Measurements from ENCODE around the gene TRIM66. TPM values are rescaled to one million over a fixed set of nuclear protein-coding genes. Genes with fewer than 3 reads are reported as not detected.

The TRIM66 gene
- total and polyA plus RNA-seq, 9 of the 15 experiments (the other 6 are each of a cell fraction or from before 2014, with no cell fraction given) = 1.1 to 7.3 (median 4.9) TPM

- TF ChIP-seq ATF6 (CRISPR knock-in tag; IDR thresholded peaks at IDR 0.05) = no peak
- TF ChIP-seq NR4A1 (CRISPR knock-in tag; IDR thresholded peaks at IDR 0.05) = no peak
- TF ChIP-seq NR4A1 (tag; IDR thresholded peaks at IDR 0.05) = no peak
- no peak for TF ChIP-seq ZNF143 (CRISPR knock-in tag; IDR thresholded peaks at IDR 0.05)
- TF ChIP-seq SMARCB1 (IDR thresholded peaks at IDR 0.05; ENCODE audit: insufficient read length, low read depth) = no peak
- TF ChIP-seq MLX (CRISPR knock-in tag; conservative IDR thresholded peaks at IDR 0.05) = no peak
- no peak; the same call in 1 of the 2 replicates for TF ChIP-seq RUNX1 (IDR thresholded peaks at IDR 0.05; ENCODE audit: low read depth)
- no peak for TF ChIP-seq ZNF280A (IDR thresholded peaks at IDR 0.05; ENCODE audit: low read depth, partially characterized antibody)
- TF ChIP-seq BCOR (IDR thresholded peaks at IDR 0.05) = no peak
- no peak for TF ChIP-seq SAFB (IDR thresholded peaks at IDR 0.05; ENCODE audit: borderline replicate concordance, low read depth, low read length)
- TF ChIP-seq BCL6 (CRISPR knock-in tag; IDR thresholded peaks at IDR 0.05) = no peak
- TF ChIP-seq ZNF175 (CRISPR knock-in tag; IDR thresholded peaks at IDR 0.05; ENCODE audit: low read depth) = no peak; the same call in 1 of the 2 replicates
- no peak for TF ChIP-seq CLOCK (CRISPR knock-in tag; IDR thresholded peaks at IDR 0.05; ENCODE audit: borderline replicate concordance)
- no peak for TF ChIP-seq HIVEP1 (CRISPR knock-in tag; IDR thresholded peaks at IDR 0.05)
- peak; percentile 65; the same call in 1 of the 2 replicates for TF ChIP-seq THAP12 (CRISPR knock-in tag; IDR thresholded peaks at IDR 0.05)
- TF ChIP-seq ZNF785 (CRISPR knock-in tag; IDR thresholded peaks at IDR 0.05) = no peak
Observed at GRCh38 chr11:8688414-8689362, 6.2 kb upstream of the TRIM66 start (continued).

All from K562 (cell line).